HEK293 (cell line): ENCODE measurements around the gene KRTAP4-9.

ENCODE experiments used
- ZNF211 ChIP-seq: fragments of 450-650 bp; formaldehyde crosslinking; IDR thresholded peaks from 2 replicates; pipeline ENCODE4 v1.5.1; 2016; ENCODE audit warnings: low read depth, missing biosample characterization, missing genetic modification characterization
- TF ChIP-seq, protein P1 (sequence below): fragments of 450-650 bp; formaldehyde crosslinking; optimal IDR thresholded peaks from 2 replicates; pipeline ENCODE3; 2016; ENCODE audit warnings: missing biosample characterization, mild to moderate bottlenecking, missing genetic modification characterization
- TF ChIP-seq, protein P2 (sequence below): fragments of 450-650 bp; formaldehyde crosslinking; IDR thresholded peaks from 2 replicates; pipeline ENCODE4 v1.5.1; 2016; ENCODE audit warnings: missing biosample characterization, missing genetic modification characterization

DNA sequence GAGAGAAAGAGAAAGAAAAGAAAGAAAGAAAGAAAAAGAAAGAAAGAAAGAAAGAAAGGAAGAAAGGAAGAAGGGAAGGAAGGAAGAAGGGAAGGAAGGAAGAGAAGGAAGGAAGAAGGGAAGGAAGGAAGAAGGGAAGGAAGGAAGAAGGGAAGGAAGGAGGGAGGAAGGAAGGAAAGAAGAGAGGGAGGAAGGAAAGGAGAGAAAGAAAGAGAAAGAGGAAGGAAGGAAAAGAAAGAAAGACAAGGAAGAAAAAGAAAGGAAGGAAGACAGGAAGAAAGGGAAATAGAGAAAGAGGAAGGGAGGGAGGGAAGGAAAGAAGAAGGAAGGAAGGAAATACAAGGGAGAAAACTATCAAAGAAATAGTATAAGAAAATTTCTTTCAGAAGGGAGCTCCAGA lies 28.4 kb upstream of the KRTAP4-9 start:
- TF ChIP-seq, protein P1, sequence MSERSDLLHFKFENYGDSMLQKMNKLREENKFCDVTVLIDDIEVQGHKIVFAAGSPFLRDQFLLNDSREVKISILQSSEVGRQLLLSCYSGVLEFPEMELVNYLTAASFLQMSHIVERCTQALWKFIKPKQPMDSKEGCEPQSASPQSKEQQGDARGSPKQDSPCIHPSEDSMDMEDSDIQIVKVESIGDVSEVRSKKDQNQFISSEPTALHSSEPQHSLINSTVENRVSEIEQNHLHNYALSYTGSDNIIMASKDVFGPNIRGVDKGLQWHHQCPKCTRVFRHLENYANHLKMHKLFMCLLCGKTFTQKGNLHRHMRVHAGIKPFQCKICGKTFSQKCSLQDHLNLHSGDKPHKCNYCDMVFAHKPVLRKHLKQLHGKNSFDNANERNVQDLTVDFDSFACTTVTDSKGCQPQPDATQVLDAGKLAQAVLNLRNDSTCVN (tag by site-specific recombination) = no peak
- TF ChIP-seq, protein P2, sequence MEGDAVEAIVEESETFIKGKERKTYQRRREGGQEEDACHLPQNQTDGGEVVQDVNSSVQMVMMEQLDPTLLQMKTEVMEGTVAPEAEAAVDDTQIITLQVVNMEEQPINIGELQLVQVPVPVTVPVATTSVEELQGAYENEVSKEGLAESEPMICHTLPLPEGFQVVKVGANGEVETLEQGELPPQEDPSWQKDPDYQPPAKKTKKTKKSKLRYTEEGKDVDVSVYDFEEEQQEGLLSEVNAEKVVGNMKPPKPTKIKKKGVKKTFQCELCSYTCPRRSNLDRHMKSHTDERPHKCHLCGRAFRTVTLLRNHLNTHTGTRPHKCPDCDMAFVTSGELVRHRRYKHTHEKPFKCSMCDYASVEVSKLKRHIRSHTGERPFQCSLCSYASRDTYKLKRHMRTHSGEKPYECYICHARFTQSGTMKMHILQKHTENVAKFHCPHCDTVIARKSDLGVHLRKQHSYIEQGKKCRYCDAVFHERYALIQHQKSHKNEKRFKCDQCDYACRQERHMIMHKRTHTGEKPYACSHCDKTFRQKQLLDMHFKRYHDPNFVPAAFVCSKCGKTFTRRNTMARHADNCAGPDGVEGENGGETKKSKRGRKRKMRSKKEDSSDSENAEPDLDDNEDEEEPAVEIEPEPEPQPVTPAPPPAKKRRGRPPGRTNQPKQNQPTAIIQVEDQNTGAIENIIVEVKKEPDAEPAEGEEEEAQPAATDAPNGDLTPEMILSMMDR (tag by site-specific recombination) = no peak
- no peak for TF ChIP-seq ZNF211 (tag by site-specific recombination)
